Activated B cell treated with CpG ODN at 0.5 μM for 24 hours (primary cell): ENCODE results near the gene IER5L. TPM values are rescaled to one million over a fixed set of nuclear protein-coding genes. Genes with fewer than 3 reads are reported as not detected.

ENCODE experiments used
- ATAC-seq: fragments of 200-7000 bp; cut with Tn5 transposase; one replicate; pipeline ENCODE4 v1.10.0; 2021; ENCODE audit warnings: low read depth, mild to moderate bottlenecking, moderate library complexity
- CTCF ChIA-PET: fragments of 350-600 bp; sonication (Branson Sonifier 250); formaldehyde crosslinking; loops from one replicate; lab custom pipeline; 2021; ENCODE audit warnings: antibody characterized with exemption; lab: Charles Lee
- POLR2A ChIA-PET: fragments of 350-600 bp; sonication (Branson Sonifier 250); formaldehyde crosslinking; loops from one replicate; lab custom pipeline; 2021; ENCODE audit warnings: antibody characterized with exemption; lab: Charles Lee
- DNase-seq: peaks from one replicate; pipeline ENCODE4 v3.0.0; 2022
- H3K27ac Mint-ChIP-seq: one replicate; pipeline ENCODE4 v1.8.0; 2020; ENCODE audit warnings: mixed read lengths
- H3K27me3 Mint-ChIP-seq: one replicate; pipeline ENCODE4 v1.8.0; 2021; ENCODE audit warnings: mixed read lengths
- H3K36me3 Mint-ChIP-seq: one replicate; pipeline ENCODE4 v1.8.0; 2021; ENCODE audit warnings: low read depth, mixed read lengths
- H3K4me1 Mint-ChIP-seq: one replicate; pipeline ENCODE4 v1.8.0; 2021; ENCODE audit warnings: mixed read lengths
- H3K4me3 Mint-ChIP-seq: one replicate; pipeline ENCODE4 v1.8.0; 2020; ENCODE audit warnings: mild to moderate bottlenecking, mixed read lengths
- H3K9me3 Mint-ChIP-seq: one replicate; pipeline ENCODE4 v1.8.0; 2020; ENCODE audit warnings: mixed read lengths
- CTCF ChIP-seq: fragments of 200-600 bp; IDR thresholded peaks from one replicate; pipeline ENCODE4 v1.8.0; 2022; ENCODE audit warnings: antibody characterized with exemption, mild to moderate bottlenecking
- intact Hi-C: fragments of 100-400 bp; cut with micrococcal nuclease; formaldehyde crosslinking; loops from one replicate; pipeline ENCODE4 v1.15.1; 2024
- total RNA-seq: library from RNA; stranded (reverse); gene quantifications from 2 replicates; pipeline ENCODE4 v1.2.3, GENCODE V29; 2022

The IER5L gene
- total RNA-seq, 1 donor from 2014 or later = 1.9 TPM

- no peaks in the 10 kb centered on the region for H3K9me3 Mint-ChIP-seq
These were observed 3.1 kb downstream of the IER5L start for GRCh38 chr9:129174724-129175514.

GRCh38 chr9:129174102-129174723, 3.8 kb downstream of the IER5L start:
- Mint-ChIP-seq H3K36me3 (no peaks in the 10 kb centered on the region), H3K4me1 (peaks cover 23% of the 10 kb centered on the region), H3K9me3 (no peaks in the 10 kb centered on the region), H3K27ac (no peak overlapping the region), H3K4me3 (peak overlapping the region; percentile 80), H3K27me3 (peaks cover 16% of the 10 kb centered on the region)
- DNase-seq (peak; percentile 74), ATAC-seq (peak; percentile 44)
- ChIA-PET CTCF (interaction anchor here (0.6 to 4.9 kb wide), 21 partner anchors 8 to 551 kb away, joined by 3 to 84 read pairs (median 4); partner anchors contain the start of genes C9orf50 and NTMT1), POLR2A (interaction anchor here (0.6 to 2.4 kb wide), 12 partner anchors 31 to 614 kb away, joined by 3 to 20 read pairs (median 4); partner anchors contain the start of gene NTMT1)
- peak; percentile 67 for TF ChIP-seq CTCF
- intact Hi-C loops = loop anchor here (1.0 to 10.0 kb wide), 7 partner anchors 209 to 450 kb away; no protein-coding TSS in a partner anchor

More at GRCh38 chr9:129174724-129175514, 3.1 kb downstream of the IER5L start:
- no peak for DNase-seq
- intact Hi-C loops = loop anchor here (1.0 to 10.0 kb wide), 7 partner anchors 208 to 449 kb away; no protein-coding TSS in a partner anchor
- H3K36me3 Mint-ChIP-seq = no peaks in the 10 kb centered on the region
- no peak for ATAC-seq
- ChIA-PET POLR2A (interaction anchor here (0.6 to 2.4 kb wide), 12 partner anchors 32 to 615 kb away, joined by 3 to 20 read pairs (median 4); partner anchors contain the start of gene NTMT1), CTCF (interaction anchor here (0.6 to 4.9 kb wide), 14 partner anchors 9 to 550 kb away, joined by 3 to 84 read pairs (median 5); partner anchors contain the start of genes C9orf50 and NTMT1)
- H3K27ac Mint-ChIP-seq = no peak overlapping the region
- peaks cover 23% of the 10 kb centered on the region for H3K4me1 Mint-ChIP-seq
- peak overlapping the region; percentile 85 for H3K4me3 Mint-ChIP-seq
- H3K27me3 Mint-ChIP-seq = peaks cover 16% of the 10 kb centered on the region
- TF ChIP-seq CTCF = no peak

- no peaks in the 10 kb centered on the region for H3K36me3 Mint-ChIP-seq
- H3K4me1 Mint-ChIP-seq = peaks cover 21% of the 10 kb centered on the region
- DNase-seq (no peak), ATAC-seq (no peak)
- ChIA-PET CTCF (interaction anchor here (0.6 to 4.9 kb wide), 19 partner anchors 9 to 503 kb away, joined by 3 to 84 read pairs (median 5); partner anchors contain the start of genes C9orf50 and NTMT1), POLR2A (interaction anchor here (0.5 to 2.4 kb wide), 9 partner anchors 31 to 1866 kb away, joined by 3 to 20 read pairs (median 4); no protein-coding TSS in a partner anchor)
- peak overlapping the region; percentile 61 for H3K4me3 Mint-ChIP-seq
- intact Hi-C loops = loop anchor here (1.0 to 10.0 kb wide), 7 partner anchors 209 to 451 kb away; no protein-coding TSS in a partner anchor
- H3K27me3 Mint-ChIP-seq = peaks cover 13% of the 10 kb centered on the region
- no peaks in the 10 kb centered on the region for H3K9me3 Mint-ChIP-seq
- H3K27ac Mint-ChIP-seq = no peak overlapping the region
- no peak for TF ChIP-seq CTCF
These were observed 4.6 kb downstream of the IER5L start for GRCh38 chr9:129173296-129174101.

- DNase-seq (no peak), ATAC-seq (no peak)
- Mint-ChIP-seq H3K9me3 (no peaks in the 10 kb centered on the region), H3K27ac (no peak overlapping the region), H3K4me1 (peaks cover 22% of the 10 kb centered on the region), H3K4me3 (no peak overlapping the region), H3K36me3 (no peaks in the 10 kb centered on the region), H3K27me3 (peaks cover 14% of the 10 kb centered on the region)
- ChIA-PET POLR2A (interaction anchor here (0.5 to 1.0 kb wide), 3 partner anchors 30 to 1867 kb away, joined by 3 to 4 read pairs (median 3); no protein-coding TSS in a partner anchor), CTCF (interaction anchor here (0.7 to 4.9 kb wide), 11 partner anchors 9 to 452 kb away, joined by 3 to 84 read pairs (median 4); partner anchors contain the start of gene NTMT1)
- intact Hi-C loops = loop anchor here (10.0 kb wide), 1 partner anchor 242 kb away; no protein-coding TSS in a partner anchor
- no peak for TF ChIP-seq CTCF
These were observed 5.2 kb downstream of the IER5L start for GRCh38 chr9:129172816-129173215.
